ENCODE measurements around the gene KCNK5.
A peak's percentile ranks its signal among the peaks of the same experiment; 100 is the strongest.

GRCh38 chr6:39251406-39251805 is 22.1 kb upstream of the KCNK5 start:
- TF ChIP-seq POLR2AphosphoS5 (IDR thresholded peaks at IDR 0.05; ENCODE audit: low read depth, low read length) = no peak; the same call in 1 of the 2 replicates
- TF ChIP-seq TAF1 (IDR thresholded peaks at IDR 0.05; ENCODE audit: borderline replicate concordance, insufficient read depth, low read length) = no peak
- TF ChIP-seq REST (IDR thresholded peaks at IDR 0.05; ENCODE audit: insufficient read depth in 1 of 2, low read depth in 2 of 2, low read length in 2 of 2) = peak in 1 of 2 experiments; percentile 57; a peak in 1 of 4 replicates
- TF ChIP-seq SIN3A (IDR thresholded peaks at IDR 0.05; ENCODE audit: borderline replicate concordance, insufficient read depth, low read length) = peak; percentile 38; the same call in 1 of the 2 replicates

Data from PFSK-1 (cell line).